ENCODE measurements around the gene BPGM. TPM values are rescaled to one million over a fixed set of nuclear protein-coding genes. Genes with fewer than 3 reads are reported as not detected.

Gene BPGM
- total RNA-seq, 2 donors from 2014 or later: 10.5 to 10.6 TPM

GRCh38 chr7:134707663-134708378 lies 61.2 kb downstream of the BPGM start:
- no peak for DNase-seq
- TF ChIP-seq CTCF (IDR thresholded peaks at IDR 0.05): no peak
- H3K9me3 ChIP-seq: no peaks in the 10 kb centered on the region
- no peak overlapping the region for H3K4me3 ChIP-seq
- no peaks in the 10 kb centered on the region for H3K27me3 ChIP-seq
- no peaks in the 10 kb centered on the region for H3K36me3 ChIP-seq
- intact Hi-C loops (cut with DNase I): no loop called here
- no peaks in the 10 kb centered on the region for H3K4me1 ChIP-seq
- H3K9ac ChIP-seq (ENCODE audit: low read depth in 2 of 2, low read length in 2 of 2): no peak overlapping the region
- H3K27ac ChIP-seq: no peak overlapping the region

GRCh38 chr7:134708692-134709091 lies 62.0 kb downstream of the BPGM start:
- no peak overlapping the region for H3K27ac ChIP-seq
- no peaks in the 10 kb centered on the region for H3K4me1 ChIP-seq
- H3K27me3 ChIP-seq: no peaks in the 10 kb centered on the region
- H3K9me3 ChIP-seq: no peaks in the 10 kb centered on the region
- intact Hi-C loops (cut with DNase I): no loop called here
- DNase-seq: no peak
- no peak overlapping the region for H3K9ac ChIP-seq (ENCODE audit: low read depth in 2 of 2, low read length in 2 of 2)
- no peak for TF ChIP-seq CTCF (IDR thresholded peaks at IDR 0.05)
- H3K4me3 ChIP-seq: no peak overlapping the region
- no peaks in the 10 kb centered on the region for H3K36me3 ChIP-seq

- H3K4me3 ChIP-seq: no peak overlapping the region
- H3K27me3 ChIP-seq: no peaks in the 10 kb centered on the region
- no peak overlapping the region for H3K9ac ChIP-seq (ENCODE audit: low read depth in 2 of 2, low read length in 2 of 2)
- DNase-seq: no peak
- H3K4me1 ChIP-seq: no peaks in the 10 kb centered on the region
- H3K9me3 ChIP-seq: no peaks in the 10 kb centered on the region
- H3K27ac ChIP-seq: no peak overlapping the region
- no peaks in the 10 kb centered on the region for H3K36me3 ChIP-seq
- no peak for TF ChIP-seq CTCF (IDR thresholded peaks at IDR 0.05)
- intact Hi-C loops (cut with DNase I): no loop called here
Observed at GRCh38 chr7:134709197-134709596, 62.5 kb downstream of the BPGM start.

- no peak for TF ChIP-seq CTCF (IDR thresholded peaks at IDR 0.05)
- Histone ChIP-seq H3K4me1 (no peaks in the 10 kb centered on the region), H3K9ac (ENCODE audit: low read depth in 2 of 2, low read length in 2 of 2) (no peak overlapping the region), H3K36me3 (no peaks in the 10 kb centered on the region), H3K4me3 (no peak overlapping the region), H3K27me3 (no peaks in the 10 kb centered on the region), H3K9me3 (no peaks in the 10 kb centered on the region), H3K27ac (no peak overlapping the region)
- intact Hi-C loops (cut with DNase I): no loop called here
- no peak for DNase-seq
Observed at GRCh38 chr7:134710511-134710853, 63.8 kb downstream of the BPGM start.

GRCh38 chr7:134710854-134711624 lies 64.4 kb downstream of the BPGM start:
- Histone ChIP-seq H3K4me1 (no peaks in the 10 kb centered on the region), H3K27me3 (no peaks in the 10 kb centered on the region), H3K36me3 (no peaks in the 10 kb centered on the region), H3K9ac (ENCODE audit: low read depth in 2 of 2, low read length in 2 of 2) (no peak overlapping the region), H3K9me3 (no peaks in the 10 kb centered on the region), H3K27ac (no peak overlapping the region), H3K4me3 (no peak overlapping the region)
- TF ChIP-seq CTCF (IDR thresholded peaks at IDR 0.05): no peak
- intact Hi-C loops (cut with DNase I): no loop called here
- no peak for DNase-seq

Data from colonic mucosa (tissue), 4 donors.